ENCODE measurements around the gene SLC25A47. TPM values are rescaled to one million over a fixed set of nuclear protein-coding genes. Genes with fewer than 3 reads are reported as not detected.

SLC25A47 gene
- total and polyA plus RNA-seq, 2 donors (not counting 3 experiments of a cell fraction or from before 2014, with no cell fraction given), result not detected

GRCh38 chr14:100364403-100364802 lies 41.3 kb downstream of the SLC25A47 start:
- CTCF ChIA-PET, result no interaction called here
- Histone ChIP-seq H4K20me1 (replicated peaks; ENCODE audit: control insufficient read depth, extremely low read depth, insufficient read depth, low read length) (no peaks in the 10 kb centered on the region), H3K9me3 (replicated peaks; ENCODE audit: control insufficient read depth, insufficient read depth, low read length) (no peaks in the 10 kb centered on the region), H3K27ac (ENCODE audit: insufficient read depth, low read depth, low read length) (no peak overlapping the region), H3K9ac (replicated peaks; ENCODE audit: extremely low read depth, insufficient read depth, low read length) (no peak overlapping the region), H3K4me3 (replicated peaks in 1 of 3; ENCODE audit: insufficient read depth in 1 of 3, low read depth in 1 of 3, low read length in 3 of 3) (no peak overlapping the region), H3K79me2 (ENCODE audit: control insufficient read depth, insufficient read depth, low read length) (no peaks in the 10 kb centered on the region), H3K36me3 (ENCODE audit: control insufficient read depth in 2 of 2, extremely low read depth in 1 of 2, insufficient read depth in 2 of 2, low read length in 2 of 2) (peaks cover 20 to 29% of the 10 kb centered on the region in 2 experiments), H3K27me3 (ENCODE audit: control insufficient read depth in 2 of 2, insufficient read depth in 2 of 2, low read length in 2 of 2) (no peaks in the 10 kb centered on the region), H3K4me1 (ENCODE audit: control insufficient read depth, extremely low read depth, insufficient read depth, low read length) (peaks cover 34% of the 10 kb centered on the region), H3K9me1 (replicated peaks; ENCODE audit: control insufficient read depth, extremely low read depth, insufficient read depth, low read length) (no peaks in the 10 kb centered on the region), H3K4me2 (ENCODE audit: insufficient read depth, low read length) (no peak overlapping the region), H2AFZ (ENCODE audit: low read depth, low read length) (no peak overlapping the region)
- no peak for TF ChIP-seq GATA2 (IDR thresholded peaks at IDR 0.05; ENCODE audit: insufficient read depth, insufficient read length, low read depth, low read length)
- TF ChIP-seq CTCF (IDR thresholded peaks at IDR 0.05; ENCODE audit: extremely low read depth in 1 of 2, insufficient read depth in 1 of 2, low read depth in 1 of 2, low read length in 2 of 2), result no peak
- TF ChIP-seq MAX (IDR thresholded peaks at IDR 0.05; ENCODE audit: insufficient read depth, insufficient read length), result no peak
- TF ChIP-seq FOS (IDR thresholded peaks at IDR 0.05; ENCODE audit: borderline replicate concordance, insufficient read depth, low read length), result no peak
- no peak for TF ChIP-seq POLR2A (IDR thresholded peaks at IDR 0.05; ENCODE audit: low read depth, low read length)
- TF ChIP-seq JUN (IDR thresholded peaks at IDR 0.05; ENCODE audit: borderline replicate concordance, insufficient read depth, insufficient read length, low read depth), result no peak
- TF ChIP-seq EZH2 (IDR thresholded peaks at IDR 0.05; ENCODE audit: borderline replicate concordance, low read depth, low read length, severe bottlenecking), result no peak
- no peak for TF ChIP-seq POLR2AphosphoS5 (IDR thresholded peaks at IDR 0.05; ENCODE audit: insufficient read depth, low read depth, low read length)
- no peak for TF ChIP-seq MYC (IDR thresholded peaks at IDR 0.05; ENCODE audit: low read depth, low read length)
- FAIRE-seq (no peak), DNase-seq (ENCODE audit: low read depth, low spot score) (no peak)
- no TSS peak for BruUV-seq (replicated peaks)
- dilution Hi-C loops (cut with MboI; ENCODE audit: extremely low pct_ligation_motif_present, low sequenced_read_pairs) (no loop called here), intact Hi-C loops (cut with micrococcal nuclease) (no loop called here)
- POLR2A ChIA-PET, result interaction anchor here (1.6 kb wide), 1 partner anchor 11 kb away, joined by 5 read pairs; a partner anchor contains a TSS
